ENCODE results near the gene VSIR.

The VSIR gene

GRCh38 chr10:71706216-71707121 is 66.9 kb downstream of the VSIR start:
- TF ChIP-seq CTCF (IDR thresholded peaks at IDR 0.05), result no peak

- TF ChIP-seq CTCF (IDR thresholded peaks at IDR 0.05), result no peak
Observed at GRCh38 chr10:71705582-71705981, 67.7 kb downstream of the VSIR start.

- no peak for TF ChIP-seq CTCF (IDR thresholded peaks at IDR 0.05)
Observed at GRCh38 chr10:71704816-71705215, 68.5 kb downstream of the VSIR start.

- no peak for TF ChIP-seq CTCF (IDR thresholded peaks at IDR 0.05)
Observed at GRCh38 chr10:71703577-71703976, 69.7 kb downstream of the VSIR start.

GRCh38 chr10:71701496-71702132 is 71.7 kb downstream of the VSIR start:
- TF ChIP-seq CTCF (IDR thresholded peaks at IDR 0.05), result no peak

- no peak for TF ChIP-seq CTCF (IDR thresholded peaks at IDR 0.05)
Observed at GRCh38 chr10:71700731-71701368, 72.5 kb downstream of the VSIR start.

- TF ChIP-seq CTCF (IDR thresholded peaks at IDR 0.05), result no peak
Observed at GRCh38 chr10:71698737-71699136, 74.6 kb downstream of the VSIR start.
